ENCODE measurements around the gene INS. TPM values are rescaled to one million over a fixed set of nuclear protein-coding genes. Genes with fewer than 3 reads are reported as not detected.
A peak's percentile ranks its signal among the peaks of the same experiment; 100 is the strongest.

INS gene
- total and polyA plus RNA-seq, 2 of the 13 experiments (the other 11 are each of a cell fraction or from before 2014, with no cell fraction given) = not detected

GRCh38 chr11:2135018-2135569 lies 25.9 kb downstream of the INS start (continued):
- TF ChIP-seq ARID5B (CRISPR knock-in tag; IDR thresholded peaks at IDR 0.05) = no peak
- no peak for TF ChIP-seq ZNF225 (CRISPR knock-in tag; IDR thresholded peaks at IDR 0.05)
- TF ChIP-seq, protein P1, sequence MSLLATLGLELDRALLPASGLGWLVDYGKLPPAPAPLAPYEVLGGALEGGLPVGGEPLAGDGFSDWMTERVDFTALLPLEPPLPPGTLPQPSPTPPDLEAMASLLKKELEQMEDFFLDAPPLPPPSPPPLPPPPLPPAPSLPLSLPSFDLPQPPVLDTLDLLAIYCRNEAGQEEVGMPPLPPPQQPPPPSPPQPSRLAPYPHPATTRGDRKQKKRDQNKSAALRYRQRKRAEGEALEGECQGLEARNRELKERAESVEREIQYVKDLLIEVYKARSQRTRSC (CRISPR knock-in tag; IDR thresholded peaks at IDR 0.05; ENCODE audit: low read depth) = 0 out of 2 replicates have a peak, but pooled peaks have one; percentile 10
- TF ChIP-seq GTF3A (CRISPR knock-in tag; conservative IDR thresholded peaks at IDR 0.05) = 0 out of 2 replicates have a peak, but pooled peaks have one; percentile 44
- TF ChIP-seq POGK (CRISPR knock-in tag; conservative IDR thresholded peaks at IDR 0.05) = 0 out of 2 replicates have a peak, but pooled peaks have one; percentile 24
- TF ChIP-seq MTF2 (CRISPR knock-in tag; IDR thresholded peaks at IDR 0.05; ENCODE audit: borderline replicate concordance) = no peak
- peak; percentile 31; the same call in 1 of the 2 replicates for TF ChIP-seq ZNF691 (CRISPR knock-in tag; IDR thresholded peaks at IDR 0.05; ENCODE audit: borderline replicate concordance, low read depth)
- TF ChIP-seq, protein P2, sequence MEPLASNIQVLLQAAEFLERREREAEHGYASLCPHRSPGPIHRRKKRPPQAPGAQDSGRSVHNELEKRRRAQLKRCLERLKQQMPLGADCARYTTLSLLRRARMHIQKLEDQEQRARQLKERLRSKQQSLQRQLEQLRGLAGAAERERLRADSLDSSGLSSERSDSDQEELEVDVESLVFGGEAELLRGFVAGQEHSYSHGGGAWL (CRISPR knock-in tag; IDR thresholded peaks at IDR 0.05) = 0 out of 2 replicates have a peak, but pooled peaks have one; percentile 13
- TF ChIP-seq NFATC3 (CRISPR knock-in tag; IDR thresholded peaks at IDR 0.05) = no peak
- TF ChIP-seq SRF (IDR thresholded peaks at IDR 0.05; ENCODE audit: low read depth, low read length) = no peak
- no peak for TF ChIP-seq IRX3 (CRISPR knock-in tag; IDR thresholded peaks at IDR 0.05; ENCODE audit: borderline replicate concordance, low read depth)
- TF ChIP-seq LCORL (IDR thresholded peaks at IDR 0.05) = no peak
- TF ChIP-seq LCORL (CRISPR knock-in tag; IDR thresholded peaks at IDR 0.05) = 0 out of 2 replicates have a peak, but pooled peaks have one; percentile 25
- 0 out of 2 replicates have a peak, but pooled peaks have one; percentile 4 for TF ChIP-seq SP5 (CRISPR knock-in tag; IDR thresholded peaks at IDR 0.05; ENCODE audit: borderline replicate concordance, low read depth)
- TF ChIP-seq RARG (CRISPR knock-in tag; IDR thresholded peaks at IDR 0.05; ENCODE audit: low read depth) = no peak
- TF ChIP-seq HOXA9 (CRISPR knock-in tag; IDR thresholded peaks at IDR 0.05; ENCODE audit: borderline replicate concordance) = peak; percentile 70; the same call in 1 of the 2 replicates
- 0 out of 2 replicates have a peak, but pooled peaks have one; percentile 10 for TF ChIP-seq ZSCAN21 (CRISPR knock-in tag; IDR thresholded peaks at IDR 0.05; ENCODE audit: borderline replicate concordance)
- peak; percentile 20; the same call in 1 of the 2 replicates for TF ChIP-seq ZFP36L1 (CRISPR knock-in tag; IDR thresholded peaks at IDR 0.05)
- TF ChIP-seq EED (CRISPR knock-in tag; IDR thresholded peaks at IDR 0.05) = 0 out of 2 replicates have a peak, but pooled peaks have one; percentile 32
- 0 out of 2 replicates have a peak, but pooled peaks have one; percentile 20 for TF ChIP-seq ZNF138 (CRISPR knock-in tag; IDR thresholded peaks at IDR 0.05; ENCODE audit: low read depth)
- 0 out of 2 replicates have a peak, but pooled peaks have one; percentile 36 for TF ChIP-seq HOXA7 (CRISPR knock-in tag; IDR thresholded peaks at IDR 0.05)
- no peak for TF ChIP-seq EZH2 (conservative IDR thresholded peaks at IDR 0.05; ENCODE audit: low read depth, low read length)

Measured in HepG2 (cell line).